Peyer's patch (tissue), 4 donors: ENCODE measurements around the gene ELAPOR2.
"Not testable (repeated sequence)": the region's sequence is repeated elsewhere in the genome, so short reads cannot be mapped to it uniquely, and the experiment has no call there.

Experiments
- POLR2A ChIP-seq, 2 donors: fragments of 450-650 bp; IDR thresholded peaks; one replicate each; pipeline ENCODE4 v1.5.1; 2017; ENCODE audit warnings: antibody characterized with exemption in 2 of 2, mild to moderate bottlenecking in 2 of 2, moderate library complexity in 2 of 2
- TF ChIP-seq, protein P1 (sequence below), 6 experiments: fragments of 450-650 bp in 4 of 6; fragments of 200-600 bp in 2 of 6; sonication (generic) in 1 of 6; IDR thresholded peaks; one replicate each; pipeline ENCODE4 v1.5.1; 2017 to 2019; ENCODE audit warnings: antibody characterized with exemption in 6 of 6, mild to moderate bottlenecking in 3 of 6, moderate library complexity in 1 of 6

- TF ChIP-seq, protein P1, sequence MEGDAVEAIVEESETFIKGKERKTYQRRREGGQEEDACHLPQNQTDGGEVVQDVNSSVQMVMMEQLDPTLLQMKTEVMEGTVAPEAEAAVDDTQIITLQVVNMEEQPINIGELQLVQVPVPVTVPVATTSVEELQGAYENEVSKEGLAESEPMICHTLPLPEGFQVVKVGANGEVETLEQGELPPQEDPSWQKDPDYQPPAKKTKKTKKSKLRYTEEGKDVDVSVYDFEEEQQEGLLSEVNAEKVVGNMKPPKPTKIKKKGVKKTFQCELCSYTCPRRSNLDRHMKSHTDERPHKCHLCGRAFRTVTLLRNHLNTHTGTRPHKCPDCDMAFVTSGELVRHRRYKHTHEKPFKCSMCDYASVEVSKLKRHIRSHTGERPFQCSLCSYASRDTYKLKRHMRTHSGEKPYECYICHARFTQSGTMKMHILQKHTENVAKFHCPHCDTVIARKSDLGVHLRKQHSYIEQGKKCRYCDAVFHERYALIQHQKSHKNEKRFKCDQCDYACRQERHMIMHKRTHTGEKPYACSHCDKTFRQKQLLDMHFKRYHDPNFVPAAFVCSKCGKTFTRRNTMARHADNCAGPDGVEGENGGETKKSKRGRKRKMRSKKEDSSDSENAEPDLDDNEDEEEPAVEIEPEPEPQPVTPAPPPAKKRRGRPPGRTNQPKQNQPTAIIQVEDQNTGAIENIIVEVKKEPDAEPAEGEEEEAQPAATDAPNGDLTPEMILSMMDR (IDR thresholded peaks at IDR 0.05), result not testable (repeated sequence)
- TF ChIP-seq POLR2A (IDR thresholded peaks at IDR 0.05), result not testable (repeated sequence)
Observed at GRCh38 chr7:87044713-87045112, 14.7 kb downstream of the ELAPOR2 start.
